Stimulated activated CD8-positive, alpha-beta memory T cell treated with anti-CD3 and anti-CD28 coated beads, Interleukin-15, amount 100 ng/mL, for 4 hours (primary cell): Measurements from ENCODE around the gene TMPRSS11F.

Source experiments
- DNase-seq, 2 donors: peaks; one replicate each; pipeline ENCODE4 v3.0.0-alpha.2; 2020; ENCODE audit warnings: low read depth in 2 of 2

Gene TMPRSS11F

DNA sequence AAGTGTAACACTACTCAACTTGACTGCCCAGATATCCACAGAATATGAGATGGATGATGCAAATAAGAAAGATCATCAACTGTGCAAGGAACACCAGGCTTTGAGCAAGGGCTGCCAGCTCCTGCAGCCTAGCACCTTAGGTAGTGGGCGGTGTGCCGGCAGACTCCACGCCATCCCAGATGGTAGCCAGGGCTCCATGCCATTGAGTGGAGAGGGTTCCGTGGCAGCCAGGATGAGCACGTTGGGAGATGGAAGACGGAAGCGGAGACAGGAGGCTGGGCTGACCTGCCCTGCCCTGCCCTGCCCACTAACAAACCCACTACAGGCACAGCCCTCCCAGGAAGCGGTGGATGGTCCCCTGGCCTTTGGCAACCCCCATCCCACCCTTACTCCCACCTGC is 51.9 kb downstream of the TMPRSS11F start:
- DNase-seq = no peak

DNA sequence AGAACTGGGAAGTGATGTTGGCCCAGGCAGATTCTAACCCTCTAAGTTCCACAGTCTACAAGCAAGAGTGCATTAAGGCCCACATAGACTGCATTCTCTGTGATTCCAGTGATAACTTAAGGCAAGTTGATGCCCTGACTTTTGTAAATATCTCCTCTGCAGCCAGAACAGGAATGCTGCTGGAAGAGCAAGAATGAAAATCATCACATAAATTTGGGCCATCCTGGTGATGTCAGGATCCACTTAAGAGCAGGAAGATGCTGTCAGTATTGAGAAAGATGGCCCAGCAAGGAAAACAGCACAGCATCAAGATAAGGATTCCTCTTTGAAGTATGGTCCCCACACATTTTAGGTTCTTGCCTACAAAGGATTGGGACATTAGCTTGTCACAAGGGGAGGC is 52.4 kb downstream of the TMPRSS11F start:
- DNase-seq = no peak

DNA sequence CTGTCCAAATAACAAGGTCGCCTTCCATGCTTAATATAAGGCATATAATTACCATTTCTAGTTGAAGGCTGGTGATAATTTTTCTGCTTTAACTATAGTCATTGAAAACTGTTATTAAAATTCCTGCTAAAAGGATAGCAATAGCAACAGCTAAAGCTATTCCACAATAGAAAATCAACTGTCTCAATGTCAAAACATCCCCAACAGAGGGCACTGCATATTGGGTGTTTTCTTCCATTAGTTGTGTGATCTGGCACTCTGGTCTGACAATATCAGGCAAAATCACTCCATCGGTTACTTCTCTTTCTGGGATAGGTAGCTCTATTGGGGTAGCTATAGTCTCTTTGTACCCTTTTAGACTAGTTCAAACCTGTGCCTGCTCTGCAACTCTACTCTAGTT is 53.5 kb downstream of the TMPRSS11F start:
- DNase-seq = no peak

DNA sequence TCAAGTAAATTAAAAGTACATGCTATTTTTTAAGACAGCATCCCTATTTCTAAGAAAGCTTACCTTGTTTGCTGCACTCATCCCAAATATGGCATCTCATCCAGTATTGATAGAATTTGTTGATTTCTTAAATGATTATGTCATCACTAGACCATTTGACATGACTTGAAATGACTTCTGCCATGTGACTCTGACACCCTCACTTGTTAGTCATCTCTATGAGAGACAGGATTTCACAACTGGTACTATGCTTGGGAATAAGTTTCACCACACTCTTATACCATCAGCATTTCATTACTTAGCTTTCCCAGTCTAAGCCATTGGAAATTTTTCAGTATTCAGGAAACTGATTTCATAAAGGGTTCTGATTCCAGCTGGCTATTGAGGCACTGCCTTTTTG is 55.3 kb downstream of the TMPRSS11F start:
- no peak for DNase-seq

DNA sequence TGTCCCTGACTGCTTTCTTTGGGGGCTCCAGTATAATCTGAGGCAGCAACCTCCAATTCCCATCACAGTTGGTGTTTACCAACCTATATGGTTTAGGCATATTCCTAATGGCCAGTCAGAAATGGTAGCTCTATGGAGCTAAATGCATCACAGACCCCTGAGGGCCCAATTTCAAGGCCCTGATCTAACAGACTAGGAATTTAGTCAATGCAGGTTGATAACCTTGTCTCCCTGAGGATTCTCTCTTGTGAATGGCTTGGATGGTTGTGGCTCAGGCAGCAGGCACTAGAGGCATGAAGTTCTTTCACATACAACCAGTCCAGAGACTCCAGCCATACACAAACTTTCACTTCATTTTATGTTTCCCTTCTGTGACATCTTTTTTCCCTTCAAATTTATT is 59.4 kb downstream of the TMPRSS11F start:
- no peak for DNase-seq

DNA sequence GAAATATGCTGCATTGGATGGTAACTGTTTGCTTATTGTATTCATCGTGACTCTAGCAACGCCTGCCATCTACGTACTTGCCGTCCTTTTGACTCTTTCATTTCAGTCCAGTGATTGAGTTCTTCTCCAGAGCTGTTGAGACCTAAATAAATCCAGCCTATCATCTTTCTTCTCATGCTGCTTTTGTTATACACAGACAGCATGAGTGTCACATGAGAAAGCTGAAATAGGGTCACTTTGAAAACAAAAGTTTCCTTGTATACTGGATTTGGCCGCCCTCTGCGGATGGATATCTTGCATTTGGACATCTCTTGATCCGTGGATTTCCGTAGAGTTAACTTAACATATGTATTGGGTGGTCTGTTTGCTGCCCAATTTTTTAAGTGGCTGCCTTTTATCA is 67.2 kb downstream of the TMPRSS11F start:
- no peak for DNase-seq

DNA sequence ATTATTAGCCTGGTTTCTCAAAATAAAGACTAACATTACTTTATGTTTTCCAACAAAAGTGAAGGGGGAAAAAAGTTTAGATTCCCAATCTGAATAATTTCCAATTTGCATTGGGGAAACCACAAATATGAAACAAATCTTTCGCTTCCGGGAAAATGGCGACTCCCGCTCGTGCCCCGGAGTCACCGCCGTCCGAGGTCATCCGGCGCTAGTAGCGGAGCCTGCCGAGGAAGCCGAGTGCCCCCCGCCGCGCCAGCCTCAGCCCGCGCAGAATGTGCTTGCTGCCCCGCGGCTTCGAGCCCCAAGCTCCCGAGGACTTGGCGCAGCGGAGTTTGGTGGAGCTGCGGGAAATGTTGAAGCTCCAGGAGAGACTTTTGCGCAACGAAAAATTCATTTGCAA is 91.4 kb downstream of the TMPRSS11F start:
- no peak for DNase-seq

DNA sequence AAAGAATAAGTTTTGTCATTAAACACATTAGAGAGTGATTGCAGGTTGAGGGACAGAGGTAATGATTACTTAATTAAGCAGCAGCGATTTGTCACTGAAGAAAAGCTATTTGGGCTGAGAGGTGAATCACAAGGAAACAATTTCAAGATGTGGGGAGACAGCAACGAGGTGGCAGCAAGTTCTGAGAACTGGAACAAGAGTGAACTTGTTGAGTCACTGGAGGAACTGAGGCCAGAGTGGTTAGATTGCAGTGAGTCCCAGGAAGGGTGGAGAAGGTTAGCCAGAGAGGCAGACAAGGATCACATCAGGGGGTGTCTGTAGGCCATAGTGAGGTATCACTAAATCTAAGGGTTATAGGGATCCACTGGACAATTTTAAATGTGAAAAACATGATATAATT is 108.5 kb downstream of the TMPRSS11F start:
- no peak for DNase-seq

DNA sequence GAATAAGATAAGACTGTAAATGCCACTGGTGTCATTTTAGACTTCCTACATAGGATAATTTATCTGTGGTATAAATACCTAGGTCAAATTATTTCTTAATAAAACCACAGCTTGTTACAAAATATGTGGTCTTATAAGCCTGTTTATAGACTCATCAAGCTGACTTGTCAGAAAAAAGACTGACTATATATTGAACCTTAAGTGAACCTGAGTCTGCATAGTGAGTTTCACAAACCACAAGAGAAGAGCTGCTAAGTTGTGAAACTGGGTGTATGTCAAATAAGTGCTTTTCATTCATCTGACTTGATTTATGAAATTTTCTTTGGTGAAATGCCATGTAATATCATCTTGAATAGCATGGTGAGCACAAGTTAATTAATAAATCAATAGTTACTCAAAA is 118.0 kb downstream of the TMPRSS11F start:
- no peak for DNase-seq
